ENCODE data around the gene APLP1. TPM values are rescaled to one million over a fixed set of nuclear protein-coding genes. Genes with fewer than 3 reads are reported as not detected.

Gene APLP1
- polyA plus RNA-seq, 1 experiment = 6.8 TPM

DNA sequence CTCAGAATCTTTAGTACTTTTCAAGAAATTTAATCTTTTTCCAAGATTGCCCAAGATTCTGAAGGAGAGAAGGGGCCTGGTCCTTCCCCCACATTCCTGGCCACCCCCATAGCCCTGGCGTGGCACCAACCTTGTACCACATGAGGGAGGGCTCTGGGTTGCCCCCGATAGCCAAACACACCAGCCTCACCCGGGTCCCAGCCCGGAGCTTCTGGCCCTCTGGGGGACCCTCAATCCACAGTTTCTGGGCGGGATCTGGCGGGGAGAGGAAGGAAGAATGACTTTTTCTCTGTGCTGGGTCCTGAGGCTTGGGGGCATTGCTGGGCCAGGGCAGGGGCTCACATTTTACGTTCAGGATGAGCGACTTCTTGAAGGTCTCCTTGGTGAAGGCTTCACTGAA lies 20.5 kb upstream of the APLP1 start:
- no peak overlapping the region for H3K27ac ChIP-seq (ENCODE audit: low read depth, low read length)
- TF ChIP-seq, protein P1, sequence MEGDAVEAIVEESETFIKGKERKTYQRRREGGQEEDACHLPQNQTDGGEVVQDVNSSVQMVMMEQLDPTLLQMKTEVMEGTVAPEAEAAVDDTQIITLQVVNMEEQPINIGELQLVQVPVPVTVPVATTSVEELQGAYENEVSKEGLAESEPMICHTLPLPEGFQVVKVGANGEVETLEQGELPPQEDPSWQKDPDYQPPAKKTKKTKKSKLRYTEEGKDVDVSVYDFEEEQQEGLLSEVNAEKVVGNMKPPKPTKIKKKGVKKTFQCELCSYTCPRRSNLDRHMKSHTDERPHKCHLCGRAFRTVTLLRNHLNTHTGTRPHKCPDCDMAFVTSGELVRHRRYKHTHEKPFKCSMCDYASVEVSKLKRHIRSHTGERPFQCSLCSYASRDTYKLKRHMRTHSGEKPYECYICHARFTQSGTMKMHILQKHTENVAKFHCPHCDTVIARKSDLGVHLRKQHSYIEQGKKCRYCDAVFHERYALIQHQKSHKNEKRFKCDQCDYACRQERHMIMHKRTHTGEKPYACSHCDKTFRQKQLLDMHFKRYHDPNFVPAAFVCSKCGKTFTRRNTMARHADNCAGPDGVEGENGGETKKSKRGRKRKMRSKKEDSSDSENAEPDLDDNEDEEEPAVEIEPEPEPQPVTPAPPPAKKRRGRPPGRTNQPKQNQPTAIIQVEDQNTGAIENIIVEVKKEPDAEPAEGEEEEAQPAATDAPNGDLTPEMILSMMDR (IDR thresholded peaks at IDR 0.05; ENCODE audit: low read depth, low read length) = no peak
- no peak for DNase-seq (ENCODE audit: low read depth, low spot score)
- ChIA-PET POLR2A (no interaction called here), CTCF (no interaction called here)
- H3K27me3 ChIP-seq (ENCODE audit: control insufficient read depth, insufficient read depth, low read length) = peaks cover 75% of the 10 kb centered on the region
- peaks cover 6% of the 10 kb centered on the region; the same call in 1 of the 2 replicates for H3K9me3 ChIP-seq (ENCODE audit: control insufficient read depth, insufficient read depth, low read length)
- no peak overlapping the region for H3K4me3 ChIP-seq (ENCODE audit: low read depth, low read length)

DNA sequence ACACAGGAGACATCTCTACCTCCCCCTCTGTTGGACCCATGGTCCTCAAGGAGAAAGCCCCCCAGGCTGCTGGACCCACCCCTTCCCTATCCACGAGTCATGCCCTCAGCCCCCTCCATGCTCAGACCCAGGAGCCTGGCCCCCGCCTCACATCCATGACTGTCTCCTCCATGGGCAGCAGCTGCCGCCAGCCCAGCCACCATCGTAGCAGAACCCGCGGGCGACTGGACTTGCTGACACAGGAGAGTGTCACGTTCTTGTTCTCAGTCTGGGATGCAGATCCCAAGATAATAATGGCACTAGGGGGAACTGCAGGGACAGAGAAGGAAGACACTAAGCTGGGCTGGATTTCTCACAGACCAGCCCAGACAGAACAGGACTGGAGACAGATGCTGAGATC lies 19.9 kb upstream of the APLP1 start:
- H3K27ac ChIP-seq (ENCODE audit: low read depth, low read length) = no peak overlapping the region
- no peak overlapping the region for H3K4me3 ChIP-seq (ENCODE audit: low read depth, low read length)
- TF ChIP-seq, protein P1 (IDR thresholded peaks at IDR 0.05; ENCODE audit: low read depth, low read length) = no peak
- ChIA-PET POLR2A (no interaction called here), CTCF (no interaction called here)
- H3K9me3 ChIP-seq (ENCODE audit: control insufficient read depth, insufficient read depth, low read length) = peaks cover 6% of the 10 kb centered on the region; the same call in 1 of the 2 replicates
- peaks cover 74% of the 10 kb centered on the region for H3K27me3 ChIP-seq (ENCODE audit: control insufficient read depth, insufficient read depth, low read length)
- DNase-seq (ENCODE audit: low read depth, low spot score) = no peak

DNA sequence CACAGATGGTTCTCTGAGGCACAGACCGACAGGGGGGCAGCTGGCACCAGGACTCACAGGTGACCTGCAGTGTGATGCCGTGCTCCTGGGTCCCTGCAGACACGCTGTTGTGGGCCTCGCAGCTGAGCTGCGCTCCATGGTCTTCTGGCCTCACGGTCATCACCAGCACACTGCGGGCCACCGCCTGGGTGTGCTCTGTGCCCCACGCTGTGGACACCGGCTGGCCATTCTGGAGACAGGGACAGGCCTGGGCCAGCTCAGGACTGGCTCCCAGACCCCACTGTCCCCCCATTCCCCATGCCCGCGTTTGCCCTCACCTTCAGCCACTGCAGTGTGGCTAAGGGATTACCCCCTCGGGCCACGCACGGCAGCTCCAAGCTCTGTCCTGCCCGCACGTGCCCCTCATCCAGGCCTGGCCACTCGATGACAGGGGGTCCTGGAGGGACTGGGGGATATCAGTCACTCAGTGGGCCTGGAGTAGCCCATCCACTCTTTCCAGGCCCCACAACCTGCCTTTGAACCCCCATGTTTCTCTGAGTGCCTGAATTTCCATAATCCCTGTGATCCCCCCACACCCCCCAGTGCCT lies 19.4 kb upstream of the APLP1 start:
- TF ChIP-seq, protein P1 (IDR thresholded peaks at IDR 0.05; ENCODE audit: low read depth, low read length) = no peak
- Histone ChIP-seq H3K27ac (ENCODE audit: low read depth, low read length) (no peak overlapping the region), H3K27me3 (ENCODE audit: control insufficient read depth, insufficient read depth, low read length) (peaks cover 70% of the 10 kb centered on the region), H3K9me3 (ENCODE audit: control insufficient read depth, insufficient read depth, low read length) (peaks cover 3% of the 10 kb centered on the region; the same call in 1 of the 2 replicates), H3K4me3 (ENCODE audit: low read depth, low read length) (no peak overlapping the region)
- ChIA-PET POLR2A (no interaction called here), CTCF (no interaction called here)
- no peak for DNase-seq (ENCODE audit: low read depth, low spot score)

DNA sequence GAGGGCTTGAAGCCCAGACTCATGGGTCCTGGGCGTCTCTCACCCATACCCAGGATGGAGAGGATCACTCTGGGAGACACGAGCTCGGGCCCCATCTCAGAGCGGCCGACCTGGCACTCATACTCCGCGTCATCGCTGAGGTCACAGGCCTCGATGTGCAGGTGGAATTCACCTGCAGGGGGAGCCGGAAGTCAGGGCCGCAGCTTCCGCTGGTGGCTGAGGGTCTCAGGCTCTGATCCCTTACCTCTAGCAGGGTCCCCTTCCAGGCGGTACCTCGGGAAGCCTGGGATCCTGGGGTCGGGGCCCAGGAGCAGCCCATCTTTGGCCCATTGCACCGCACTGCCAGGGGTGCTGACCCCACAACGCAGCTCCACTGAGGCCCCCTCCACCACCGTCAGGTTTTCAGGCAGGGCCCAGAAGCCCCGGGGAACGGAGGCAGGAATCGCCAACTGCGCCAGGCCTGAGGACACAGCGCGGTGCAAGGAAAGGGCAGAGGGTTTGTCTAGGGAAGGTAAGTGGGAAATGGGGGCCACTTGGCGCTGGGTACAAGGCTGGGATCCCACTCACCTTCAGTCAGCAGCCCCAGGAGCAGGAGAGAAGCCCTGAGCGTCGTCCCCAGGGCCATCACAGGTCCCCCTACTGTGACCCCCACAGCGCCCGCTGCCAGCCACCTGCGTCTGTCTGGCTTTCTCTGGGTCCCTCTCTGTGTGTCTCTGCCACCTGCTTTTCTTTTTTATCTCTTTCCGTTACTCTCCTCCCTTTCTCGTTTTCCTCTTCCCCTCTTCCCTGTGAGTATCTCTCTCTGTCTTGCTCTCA lies 17.0 kb upstream of the APLP1 start:
- Histone ChIP-seq H3K27ac (ENCODE audit: low read depth, low read length) (no peak overlapping the region), H3K9me3 (ENCODE audit: control insufficient read depth, insufficient read depth, low read length) (no peaks in the 10 kb centered on the region; the same call in 1 of the 2 replicates), H3K27me3 (ENCODE audit: control insufficient read depth, insufficient read depth, low read length) (peaks cover 63% of the 10 kb centered on the region), H3K4me3 (ENCODE audit: low read depth, low read length) (no peak overlapping the region)
- POLR2A ChIA-PET = no interaction called here
- no peak for DNase-seq (ENCODE audit: low read depth, low spot score)
- TF ChIP-seq, protein P1 (IDR thresholded peaks at IDR 0.05; ENCODE audit: low read depth, low read length) = no peak
- CTCF ChIA-PET = no interaction called here
